ENCODE results near the gene IQCH.
"Not testable (repeated sequence)": the region's sequence is repeated elsewhere in the genome, so short reads cannot be mapped to it uniquely, and the experiment has no call there.

Gene IQCH

GRCh38 chr15:67401336-67401735 lies 146.8 kb downstream of the IQCH start:
- DNase-seq, result no peak

DNA sequence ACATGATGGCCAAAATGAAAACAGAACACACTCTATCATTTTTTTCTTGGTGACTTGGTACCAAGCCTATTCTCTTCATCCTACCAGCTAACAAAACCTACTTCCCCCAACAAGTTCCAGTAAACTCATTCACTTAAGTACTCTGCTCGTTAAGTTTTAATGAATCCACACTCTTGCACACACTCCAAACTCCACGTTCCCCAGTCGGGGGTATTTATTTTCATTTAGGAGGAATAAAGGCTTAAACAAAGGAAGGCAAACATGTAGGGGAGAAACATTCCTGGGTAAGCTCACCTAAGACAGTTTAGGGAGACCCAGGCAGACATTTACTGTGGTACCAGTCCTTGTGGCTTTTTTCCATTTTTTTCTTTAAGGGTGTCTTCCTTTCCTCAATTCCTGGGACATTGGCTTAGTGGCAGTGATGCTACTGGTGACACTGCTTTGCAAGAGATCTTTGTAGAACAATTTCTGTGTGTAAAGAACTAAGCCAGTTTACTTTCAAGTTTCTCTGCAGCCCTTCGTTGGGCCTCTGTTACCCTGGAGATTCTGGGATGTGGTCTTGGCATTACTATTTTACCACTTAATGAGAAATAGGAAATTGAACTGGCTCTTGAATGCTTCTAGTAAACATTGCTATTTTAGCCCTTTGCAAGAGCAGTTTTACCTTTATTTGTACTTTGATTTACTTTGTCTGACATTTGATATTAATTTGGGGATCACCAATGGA lies 149.0 kb downstream of the IQCH start:
- DNase-seq, result no peak

DNA sequence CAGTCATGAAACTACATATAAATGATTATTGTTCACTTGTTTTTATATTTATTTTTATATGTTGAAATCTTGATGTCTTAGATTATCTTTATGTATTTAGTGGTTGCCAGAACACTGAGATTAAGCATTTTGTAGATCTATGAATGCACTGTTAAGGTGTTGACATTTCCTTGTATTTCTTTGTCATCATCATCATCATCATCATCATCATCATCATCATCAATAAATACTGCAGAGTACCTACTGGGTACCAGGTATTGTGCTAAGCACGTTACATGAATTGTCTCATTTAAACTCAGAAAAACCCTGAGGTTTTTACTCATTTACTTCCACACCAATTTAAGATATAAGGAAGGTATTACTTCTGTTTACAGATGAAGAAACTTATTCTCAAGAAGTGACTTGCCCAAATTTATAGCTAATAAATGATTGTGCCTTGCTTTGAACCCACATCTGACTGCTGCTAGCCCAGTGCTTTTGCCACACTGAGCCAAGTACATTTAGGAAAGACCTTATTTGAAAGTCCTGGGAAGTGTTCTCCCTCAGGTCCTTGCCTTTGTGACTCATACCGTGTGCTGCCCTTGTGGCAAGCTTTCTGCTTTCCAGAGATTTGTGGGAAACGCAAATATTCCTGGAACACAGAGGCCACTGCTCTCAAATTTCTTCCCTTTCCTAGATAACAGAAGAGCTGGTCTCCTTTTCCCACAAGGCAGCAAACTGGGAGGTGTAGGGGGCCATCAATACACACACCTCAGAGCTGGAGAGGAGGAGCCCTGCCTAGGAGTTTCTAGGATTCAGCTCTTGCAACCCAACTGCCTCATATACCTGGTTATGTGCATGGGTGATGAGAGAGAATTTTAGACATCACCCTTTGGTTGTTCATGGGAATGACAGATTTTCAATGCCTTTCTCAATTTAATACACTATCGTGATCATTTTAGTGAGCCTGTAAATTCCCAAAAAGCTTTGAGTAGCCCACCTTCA lies 150.9 kb downstream of the IQCH start:
- DNase-seq, result no peak

GRCh38 chr15:67406257-67406861 lies 151.8 kb downstream of the IQCH start:
- DNase-seq, result no peak

DNA sequence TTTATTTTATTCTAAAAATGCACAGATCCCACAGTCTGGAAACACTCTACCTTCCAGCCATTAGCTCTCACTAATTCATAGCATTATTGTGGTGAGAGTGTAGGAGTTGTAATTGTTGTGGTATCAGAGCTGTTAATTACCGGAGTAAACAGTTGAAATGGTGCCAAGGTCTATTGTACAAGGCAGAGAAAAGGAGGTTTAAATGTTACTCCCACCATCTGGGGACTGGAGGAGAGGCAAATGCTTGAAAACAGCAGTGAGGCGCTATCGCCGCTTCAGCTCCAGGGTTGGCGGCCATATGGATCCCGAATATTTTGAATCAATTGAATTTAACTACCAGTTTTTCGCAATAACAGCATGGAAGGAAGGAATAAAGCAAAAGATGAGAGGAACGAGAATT lies 153.2 kb downstream of the IQCH start:
- no peak for DNase-seq

GRCh38 chr15:67409175-67409574 lies 154.6 kb downstream of the IQCH start:
- DNase-seq, result no peak

GRCh38 chr15:67411486-67411885 lies 156.9 kb downstream of the IQCH start:
- DNase-seq, result no peak

- no peak for DNase-seq
Observed at GRCh38 chr15:67413770-67414390, 159.3 kb downstream of the IQCH start.

DNA sequence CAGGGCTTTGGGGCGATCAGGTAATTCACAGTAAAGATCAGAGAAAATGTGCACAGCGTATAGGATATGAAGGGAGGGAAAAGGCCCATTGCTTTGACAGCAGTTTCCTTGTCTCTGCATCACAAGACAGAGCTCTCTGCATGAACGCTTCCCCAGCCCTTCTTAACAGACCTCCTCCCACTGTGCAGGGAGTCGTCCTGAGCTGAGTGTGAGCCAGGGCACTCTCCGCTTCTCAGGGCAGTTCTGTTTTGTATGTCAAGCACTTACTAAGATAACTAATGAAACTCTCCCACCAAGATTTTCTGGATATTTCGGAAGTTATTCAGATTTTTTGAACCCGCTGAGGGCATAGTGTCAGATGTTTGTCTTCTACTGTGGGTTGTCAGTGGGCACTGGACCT lies 160.6 kb downstream of the IQCH start:
- DNase-seq, result no peak

DNA sequence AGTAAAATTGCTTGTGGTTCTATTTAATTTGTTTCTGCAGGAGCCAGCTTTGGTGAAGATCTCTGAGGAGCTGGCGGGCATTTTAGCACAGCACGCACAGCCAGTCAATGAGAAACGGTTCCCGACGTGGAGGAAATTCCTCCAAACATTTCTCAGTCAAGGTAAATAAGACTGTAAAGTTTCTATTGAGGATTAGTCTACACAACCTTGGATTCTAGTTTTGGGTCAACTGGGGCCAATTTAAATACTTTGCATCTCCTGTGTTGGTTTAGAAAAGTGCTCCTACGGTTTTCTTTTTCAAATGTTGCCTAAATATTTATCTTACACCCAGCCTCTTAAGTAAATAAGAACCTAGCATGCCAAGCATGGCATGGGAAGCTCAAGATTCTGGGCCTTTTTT lies 162.3 kb downstream of the IQCH start:
- DNase-seq, result no peak

GRCh38 chr15:67419705-67420104 lies 165.1 kb downstream of the IQCH start:
- no peak for DNase-seq

GRCh38 chr15:67420137-67420536 lies 165.6 kb downstream of the IQCH start:
- no peak for DNase-seq

DNA sequence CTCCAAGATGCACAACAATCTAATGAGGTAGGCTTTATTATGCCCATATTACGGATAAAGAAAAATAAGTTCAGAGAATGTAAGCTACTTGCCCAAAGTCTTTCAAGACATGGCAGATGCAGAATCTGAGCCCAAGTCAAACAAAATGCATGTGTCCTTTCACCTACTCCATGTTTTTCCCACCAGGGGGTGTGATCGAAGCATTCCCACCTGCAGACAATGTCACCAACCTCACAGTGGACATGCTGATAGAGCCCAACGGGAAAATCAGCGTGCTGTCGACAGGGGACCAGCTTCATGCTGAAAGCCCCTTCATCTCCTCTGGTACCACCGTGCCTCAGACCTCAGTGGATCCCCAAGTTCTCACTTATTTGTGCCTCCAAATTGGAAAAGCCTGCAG lies 166.5 kb downstream of the IQCH start:
- no peak for DNase-seq

- DNase-seq, result no peak
Observed at GRCh38 chr15:67422296-67422695, 167.7 kb downstream of the IQCH start.

DNA sequence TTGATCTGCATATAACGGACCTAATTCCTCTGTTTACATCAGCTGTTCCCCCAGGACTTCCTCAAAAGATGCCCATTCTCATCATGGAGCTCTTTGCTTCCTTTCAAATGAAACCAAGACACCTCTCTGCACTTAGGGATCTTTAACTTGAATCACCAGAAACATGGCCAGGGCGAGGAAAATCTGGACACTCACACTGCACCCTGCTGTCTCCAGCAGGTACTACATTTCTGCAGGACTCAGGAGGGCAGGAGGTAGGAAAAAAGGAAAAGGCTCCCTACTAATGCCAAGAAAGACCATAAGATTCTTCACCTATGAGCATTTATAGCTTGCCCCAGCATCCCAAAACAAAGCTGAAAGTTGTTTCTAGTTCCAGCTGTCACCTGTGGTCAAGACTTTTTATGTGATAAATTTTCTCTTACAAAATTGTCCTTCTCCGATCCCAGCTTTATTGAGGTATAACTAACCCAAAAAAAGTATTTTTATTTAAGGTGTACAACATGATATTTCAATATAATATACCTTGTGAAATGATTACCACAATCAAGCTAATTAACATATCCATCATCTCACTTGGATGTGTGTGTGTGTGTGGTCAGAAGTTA lies 179.0 kb downstream of the IQCH start:
- peak; percentile 18 for DNase-seq

DNA sequence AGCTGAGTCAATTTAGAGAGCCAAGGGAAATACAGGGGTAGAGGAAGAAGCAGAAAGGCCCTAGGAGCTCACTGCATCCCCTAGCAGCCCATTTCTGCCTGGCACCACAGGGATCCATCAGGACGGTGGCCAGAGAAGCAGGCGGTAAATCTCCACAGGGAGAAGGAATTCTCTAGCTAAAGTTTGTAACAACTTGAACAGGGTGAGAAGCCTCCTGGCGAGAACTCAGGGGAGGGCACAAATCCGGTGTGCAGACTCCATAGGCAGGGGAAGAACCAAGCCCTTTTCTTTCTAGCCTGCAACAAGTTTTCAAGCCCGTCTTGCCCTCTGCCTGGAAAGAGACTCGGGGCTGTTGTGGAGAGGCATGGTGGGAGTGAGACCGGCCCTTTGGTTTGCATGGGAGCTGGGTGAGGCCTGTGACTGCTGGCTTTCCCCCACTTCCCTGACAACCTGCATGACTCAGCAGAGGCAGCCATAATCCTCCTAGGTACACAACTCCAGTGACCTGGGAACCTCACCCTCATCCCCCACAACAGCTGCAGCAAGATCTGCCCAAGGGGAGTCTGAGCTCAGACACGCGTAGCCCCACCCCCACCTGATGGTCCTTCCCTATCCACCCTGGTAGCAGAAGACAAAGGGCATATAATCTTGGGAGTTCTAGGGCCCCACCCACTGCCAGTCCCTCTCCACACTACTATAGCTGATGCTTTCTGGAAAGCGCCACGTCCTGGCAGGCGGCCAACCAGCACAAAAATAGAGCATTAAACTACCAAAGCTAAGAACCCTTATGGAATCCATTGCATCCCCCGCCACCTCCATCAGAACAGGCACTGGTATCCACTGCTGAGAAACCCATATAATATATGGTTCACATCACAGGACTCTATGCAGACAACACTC lies 182.0 kb downstream of the IQCH start:
- not testable (repeated sequence) for DNase-seq

DNA sequence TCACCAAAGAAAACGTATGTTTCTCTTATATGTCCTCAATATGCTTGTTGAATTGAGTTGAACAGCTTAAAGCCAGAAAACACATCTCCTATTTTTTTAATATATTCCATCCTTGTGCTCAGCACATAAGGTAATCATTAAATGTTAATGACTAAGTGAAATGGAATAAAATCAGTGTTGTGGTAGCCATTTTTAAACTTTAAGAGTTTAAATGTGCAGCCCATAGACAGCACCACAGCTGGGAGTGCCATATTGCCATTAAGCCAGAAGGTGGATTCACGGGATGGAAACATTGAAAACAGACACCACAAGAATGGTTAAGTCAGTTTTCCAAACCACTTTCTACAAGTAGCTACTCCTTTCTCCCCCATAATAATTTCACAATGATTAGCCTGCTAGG lies 189.5 kb downstream of the IQCH start:
- DNase-seq, result no peak

GRCh38 chr15:67446449-67446848 lies 191.9 kb downstream of the IQCH start:
- no peak for DNase-seq

DNA sequence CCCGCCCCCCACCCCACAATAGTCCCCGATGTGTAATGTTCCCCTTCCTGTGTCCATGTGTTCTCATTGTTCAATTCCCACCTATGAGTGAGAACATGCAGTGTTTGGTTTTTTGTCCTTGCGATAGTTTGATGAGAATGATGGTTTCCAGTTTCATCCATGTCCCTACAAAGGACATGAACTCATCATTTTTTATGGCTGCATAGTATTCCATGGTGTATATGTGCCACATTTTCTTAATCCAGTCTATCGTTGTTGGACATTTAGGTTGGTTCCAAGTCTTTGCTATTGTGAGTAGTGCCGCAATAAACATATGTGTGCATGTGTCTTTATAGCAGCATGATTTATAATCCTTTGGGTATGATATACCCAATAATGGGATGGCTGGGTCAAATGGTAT lies 193.8 kb downstream of the IQCH start:
- DNase-seq, result not testable (repeated sequence)

DNA sequence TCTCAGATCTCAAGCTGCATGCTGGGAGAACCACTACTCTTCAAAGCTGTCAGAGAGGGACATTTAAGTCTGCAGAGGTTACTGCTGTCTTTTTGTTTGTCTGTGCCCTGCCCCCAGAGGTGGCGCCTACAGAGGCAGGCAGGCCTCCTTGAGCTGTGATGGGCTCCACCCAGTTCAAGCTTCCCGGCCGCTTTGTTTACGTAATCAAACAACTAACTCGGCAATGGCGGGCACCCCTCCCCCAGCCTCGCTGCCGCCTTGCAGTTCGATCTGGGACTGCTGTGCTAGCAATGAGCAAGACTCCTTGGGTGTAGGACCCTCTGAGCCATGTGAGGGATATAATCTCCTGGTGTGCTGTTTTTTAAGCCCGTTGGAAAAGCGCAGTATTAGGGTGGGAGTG lies 199.1 kb downstream of the IQCH start:
- DNase-seq, result not testable (repeated sequence)

DNA sequence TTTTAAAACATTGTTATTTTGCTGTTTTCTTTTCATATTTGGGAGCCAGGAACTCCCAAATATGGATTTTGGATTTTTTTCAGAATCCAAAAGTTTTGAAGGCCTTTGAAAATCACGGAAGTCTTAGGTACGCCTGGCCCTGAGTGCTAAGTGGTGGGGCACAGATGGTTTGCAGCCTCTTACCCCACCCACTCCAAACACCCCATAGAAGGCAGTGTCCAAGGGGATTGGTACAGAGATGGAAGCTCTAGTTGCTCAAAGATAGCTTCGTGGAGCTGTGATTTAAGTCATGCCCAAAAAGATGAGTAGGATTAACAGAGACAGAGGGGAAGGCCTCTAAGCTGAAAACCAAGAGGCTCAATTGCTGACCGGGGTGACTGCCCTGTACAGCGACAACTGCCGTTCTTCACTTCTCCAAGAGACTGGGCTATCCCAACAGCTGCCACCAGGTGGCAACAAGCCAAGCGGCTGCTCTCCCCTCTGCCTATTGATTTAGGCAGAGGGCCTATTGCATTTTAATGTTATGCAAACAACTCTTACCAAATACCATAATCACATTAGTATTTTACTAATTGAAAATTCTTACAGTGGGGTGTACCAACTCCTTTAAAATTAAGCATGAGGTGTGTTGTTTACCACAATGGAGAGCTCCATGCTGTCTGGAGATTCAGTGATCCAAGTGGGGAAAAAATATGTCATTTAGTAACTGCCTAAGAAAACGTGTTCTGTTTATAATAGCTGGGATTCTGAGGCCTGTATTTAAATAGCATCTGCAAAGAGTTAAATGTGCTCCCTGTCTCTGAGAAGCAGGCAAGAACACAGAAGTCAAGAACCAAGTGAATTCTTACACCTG lies 202.3 kb downstream of the IQCH start:
- DNase-seq, result peak; percentile 88

Data from CD4-positive, alpha-beta T cell treated with Interleukin-17A for 4 hours (primary cell).